OCI-LY1 (cell line): ENCODE measurements around the gene NR1H2.

Source experiments
- H2AFZ ChIP-seq: fragments of 200-600 bp; sonication (generic), shearing (Covaris generic); 2 replicates; pipeline ENCODE4 v1.6.0; 2014; ENCODE audit warnings: antibody characterized with exemption, mild to moderate bottlenecking, low read length
- H3F3A ChIP-seq: fragments of 200-600 bp; sonication (generic), shearing (Covaris generic); 2 replicates; pipeline ENCODE4 v1.6.0; 2014; ENCODE audit warnings: mild to moderate bottlenecking, antibody characterized with exemption, low read length, moderate library complexity; ENCODE audit not compliant: insufficient read depth
- H3K27ac ChIP-seq: fragments of 200-600 bp; sonication (generic); 2 replicates; pipeline ENCODE4 v1.5.1; 2014; ENCODE audit warnings: low read length, mixed run types, mild to moderate bottlenecking, low read depth; ENCODE audit not compliant: poor library complexity, severe bottlenecking
- H3K27me3 ChIP-seq: fragments of 200-600 bp; sonication (generic); 2 replicates; pipeline ENCODE4 v1.6.0; 2014; ENCODE audit warnings: antibody characterized with exemption, mild to moderate bottlenecking, low read length, moderate library complexity; ENCODE audit not compliant: insufficient read depth
- H3K36me3 ChIP-seq: fragments of 200-600 bp; sonication (generic); 2 replicates; pipeline ENCODE4 v1.6.1; 2014; ENCODE audit warnings: mild to moderate bottlenecking, antibody characterized with exemption, low read length, moderate library complexity, mixed read lengths; ENCODE audit not compliant: insufficient read depth
- H3K4me1 ChIP-seq: fragments of 200-600 bp; sonication (generic); 2 replicates; pipeline ENCODE4 v1.5.1; 2014; ENCODE audit warnings: mild to moderate bottlenecking, low read length, moderate library complexity; ENCODE audit not compliant: insufficient read depth, severe bottlenecking
- H3K4me2 ChIP-seq: fragments of 200-600 bp; sonication (generic), shearing (Covaris generic); 2 replicates; pipeline ENCODE4 v1.6.1; 2014; ENCODE audit warnings: low read length
- H3K4me3 ChIP-seq: fragments of 200-600 bp; sonication (generic); 2 replicates; pipeline ENCODE4 v1.5.1; 2014; ENCODE audit warnings: low read length, low read depth, mild to moderate bottlenecking, mixed read lengths; ENCODE audit not compliant: poor library complexity, severe bottlenecking
- H3K79me2 ChIP-seq: fragments of 200-600 bp; shearing (Covaris generic); 2 replicates; pipeline ENCODE4 v1.6.1; 2016; ENCODE audit warnings: mixed run types, low read length, mixed read lengths; ENCODE audit not compliant: insufficient read depth
- H3K9ac ChIP-seq: fragments of 200-600 bp; sonication (generic), shearing (Covaris generic); 2 replicates; pipeline ENCODE4 v1.6.1; 2014; ENCODE audit warnings: mild to moderate bottlenecking, low read length, mixed read lengths
- H3K9me2 ChIP-seq: fragments of 200-600 bp; sonication (generic), shearing (Covaris generic); 2 replicates; pipeline ENCODE4 v1.6.1; 2014; ENCODE audit warnings: low read depth, mild to moderate bottlenecking, low read length, mixed read lengths
- H3K9me3 ChIP-seq: fragments of 200-600 bp; shearing (Covaris generic); 2 replicates; pipeline ENCODE4 v1.6.1; 2014; ENCODE audit warnings: low read length, mixed read lengths
- H4K20me1 ChIP-seq: fragments of 200-600 bp; sonication (generic), shearing (Covaris generic); 2 replicates; pipeline ENCODE4 v1.6.0; 2016; ENCODE audit warnings: mild to moderate bottlenecking, low read length; ENCODE audit not compliant: insufficient read depth
- EZH2 ChIP-seq: fragments of 200-600 bp; sonication (generic), shearing (Covaris generic); IDR thresholded peaks from 2 replicates; pipeline ENCODE4 v1.8.0; 2017; ENCODE audit warnings: borderline replicate concordance, mixed run types, mild to moderate bottlenecking, antibody characterized with exemption, low read length, moderate library complexity, mixed read lengths
- TF ChIP-seq, protein P1 (sequence below): fragments of 200-600 bp; sonication (generic), shearing (Covaris generic); IDR thresholded peaks from 2 replicates; pipeline ENCODE4 v1.5.1; 2017; ENCODE audit warnings: mild to moderate bottlenecking, antibody characterized with exemption, low read length, moderate library complexity, mixed read lengths

NR1H2 gene

DNA sequence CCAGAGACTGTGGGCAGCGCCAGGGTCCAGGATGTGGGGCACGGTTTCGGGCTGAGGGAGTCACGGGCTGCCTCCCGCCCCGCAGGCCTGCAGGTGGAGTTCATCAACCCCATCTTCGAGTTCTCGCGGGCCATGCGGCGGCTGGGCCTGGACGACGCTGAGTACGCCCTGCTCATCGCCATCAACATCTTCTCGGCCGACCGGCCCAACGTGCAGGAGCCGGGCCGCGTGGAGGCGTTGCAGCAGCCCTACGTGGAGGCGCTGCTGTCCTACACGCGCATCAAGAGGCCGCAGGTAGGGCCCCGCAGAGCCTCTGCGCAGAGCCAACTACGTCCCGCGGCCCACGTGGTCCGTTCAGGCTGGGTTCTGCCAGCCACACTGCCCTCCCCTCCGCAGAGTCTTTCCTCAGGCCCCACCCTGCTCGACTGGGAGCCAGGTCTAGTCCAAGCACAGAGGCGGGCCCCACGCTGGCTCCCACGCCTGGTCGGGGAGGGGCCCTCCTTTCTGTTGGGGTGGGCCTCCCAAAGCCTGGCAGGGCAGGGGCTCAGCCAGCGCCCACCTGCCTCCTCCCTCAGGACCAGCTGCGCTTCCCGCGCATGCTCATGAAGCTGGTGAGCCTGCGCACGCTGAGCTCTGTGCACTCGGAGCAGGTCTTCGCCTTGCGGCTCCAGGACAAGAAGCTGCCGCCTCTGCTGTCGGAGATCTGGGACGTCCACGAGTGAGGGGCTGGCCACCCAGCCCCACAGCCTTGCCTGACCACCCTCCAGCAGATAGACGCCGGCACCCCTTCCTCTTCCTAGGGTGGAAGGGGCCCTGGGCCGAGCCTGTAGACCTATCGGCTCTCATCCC is 5.8 kb downstream of the NR1H2 start:
- no peak overlapping the region for H3K27ac ChIP-seq
- H3K4me3 ChIP-seq, result no peak overlapping the region
- peaks cover 16% of the 10 kb centered on the region for H3K4me1 ChIP-seq
- H3K9me2 ChIP-seq, result no peaks in the 10 kb centered on the region
- no peak for TF ChIP-seq EZH2
- no peaks in the 10 kb centered on the region for H4K20me1 ChIP-seq
- H3K9me3 ChIP-seq, result no peaks in the 10 kb centered on the region
- no peaks in the 10 kb centered on the region for H3F3A ChIP-seq
- H3K79me2 ChIP-seq, result peaks cover 12% of the 10 kb centered on the region
- H2AFZ ChIP-seq, result no peak overlapping the region
- no peak overlapping the region for H3K9ac ChIP-seq
- H3K27me3 ChIP-seq, result no peaks in the 10 kb centered on the region
- H3K36me3 ChIP-seq, result peaks cover 55% of the 10 kb centered on the region
- H3K4me2 ChIP-seq, result no peak overlapping the region

DNA sequence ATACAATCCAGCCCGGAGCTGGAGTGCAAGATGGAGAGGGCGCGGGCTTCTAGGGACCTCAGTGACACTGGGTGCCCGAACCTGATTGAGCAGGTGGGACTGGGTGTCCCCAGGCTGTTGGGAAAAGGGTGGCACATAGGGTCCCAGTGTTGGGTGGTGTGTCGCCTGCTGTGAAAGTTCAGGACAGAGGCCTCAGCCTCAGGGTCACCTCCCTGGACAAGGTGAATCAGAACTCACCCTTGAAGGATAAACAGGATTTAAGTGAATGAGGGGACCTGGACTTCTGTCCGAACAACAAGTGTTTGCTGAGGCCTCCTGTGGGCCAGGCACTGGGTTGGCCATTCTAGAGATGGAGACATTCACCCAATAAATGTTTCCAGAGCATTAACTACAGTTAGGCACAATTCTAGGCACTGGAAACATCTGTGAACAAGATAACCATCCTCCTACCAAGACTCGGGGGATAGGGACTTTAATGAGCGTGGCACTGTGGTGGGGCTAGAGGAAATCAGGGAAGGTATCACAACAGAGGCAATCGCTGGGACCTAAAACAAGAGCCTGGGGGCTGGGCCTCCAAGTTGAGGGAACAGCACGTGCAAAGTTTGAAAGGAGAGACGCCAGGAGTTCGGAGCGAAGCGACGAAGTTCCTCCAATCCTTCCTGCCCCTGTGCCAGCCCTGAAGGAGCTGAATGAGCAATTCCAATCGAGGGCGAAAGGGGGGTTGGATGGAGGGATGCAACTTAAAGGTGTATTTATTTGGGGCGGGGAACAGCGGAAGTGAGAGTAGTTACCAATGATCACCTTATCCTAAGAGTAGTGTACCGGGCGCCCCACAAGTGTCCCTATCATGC is 7.0 kb downstream of the NR1H2 start:
- TF ChIP-seq EZH2, result no peak
- Histone ChIP-seq H3F3A (no peaks in the 10 kb centered on the region), H3K9me3 (no peaks in the 10 kb centered on the region), H3K9me2 (no peaks in the 10 kb centered on the region), H3K9ac (peak overlapping the region; percentile 75), H3K79me2 (peaks cover 15% of the 10 kb centered on the region), H3K27ac (peak overlapping the region; percentile 61), H2AFZ (no peak overlapping the region), H3K36me3 (peaks cover 57% of the 10 kb centered on the region), H3K4me1 (peaks cover 16% of the 10 kb centered on the region), H4K20me1 (no peaks in the 10 kb centered on the region), H3K27me3 (no peaks in the 10 kb centered on the region), H3K4me2 (peak overlapping the region; percentile 80), H3K4me3 (peak overlapping the region; percentile 87)

DNA sequence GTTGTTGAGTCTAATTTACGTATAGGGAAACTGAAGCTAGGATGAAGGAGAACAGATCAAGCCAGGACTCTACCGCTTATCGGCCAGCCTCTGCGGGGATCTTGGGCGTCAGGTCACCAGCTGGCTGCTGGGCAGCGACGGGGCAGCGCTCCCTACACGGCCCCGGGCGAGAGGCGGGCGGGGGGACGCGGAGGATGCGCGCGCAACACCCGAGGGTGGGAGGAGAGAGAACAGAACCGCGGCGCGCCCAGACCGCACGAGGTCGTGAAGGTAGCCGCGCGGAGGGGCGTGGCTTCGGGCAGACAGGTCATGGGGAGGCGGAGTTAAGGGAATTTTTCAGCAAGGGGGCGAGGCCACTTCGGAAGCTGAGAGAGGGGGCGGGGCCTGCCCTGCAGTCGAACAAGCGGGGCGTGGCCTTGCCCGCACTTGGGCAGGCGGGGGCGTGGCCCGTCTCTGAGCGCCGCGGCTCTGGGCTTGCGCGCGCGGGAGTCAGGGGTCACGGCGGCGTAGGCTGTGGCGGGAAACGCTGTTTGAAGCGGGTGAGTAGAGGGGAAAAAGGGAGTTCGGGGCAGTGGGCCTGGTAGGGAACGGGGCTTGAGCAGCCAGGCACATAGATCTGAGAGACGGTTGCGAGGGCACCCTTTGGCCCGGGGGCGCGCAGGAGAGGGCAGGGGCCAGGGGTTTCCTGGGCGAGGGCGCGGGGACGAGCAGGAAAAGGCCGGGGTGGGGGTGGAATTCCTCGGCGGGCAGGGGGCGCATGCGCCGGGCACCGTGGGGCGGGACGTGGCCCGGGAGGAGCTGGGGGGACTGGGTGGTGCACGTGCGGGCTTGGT is 7.8 kb downstream of the NR1H2 start, which contains the start of gene POLD1:
TSS of gene POLD1 (plus strand) at position 496 of the 833 bp plus-strand sequence. CDS start 14,505 bp downstream, outside the sequence.
- peaks cover 55% of the 10 kb centered on the region for H3K36me3 ChIP-seq
- peaks cover 16% of the 10 kb centered on the region for H3K4me1 ChIP-seq
- H3K9ac ChIP-seq, result peak within 1 kb of the TSS; percentile 94
- peaks cover 23% of the 10 kb centered on the region for H3K79me2 ChIP-seq
- H3K4me3 ChIP-seq, result peak within 1 kb of the TSS; percentile 87
- no peak for TF ChIP-seq EZH2
- TF ChIP-seq, protein P1, sequence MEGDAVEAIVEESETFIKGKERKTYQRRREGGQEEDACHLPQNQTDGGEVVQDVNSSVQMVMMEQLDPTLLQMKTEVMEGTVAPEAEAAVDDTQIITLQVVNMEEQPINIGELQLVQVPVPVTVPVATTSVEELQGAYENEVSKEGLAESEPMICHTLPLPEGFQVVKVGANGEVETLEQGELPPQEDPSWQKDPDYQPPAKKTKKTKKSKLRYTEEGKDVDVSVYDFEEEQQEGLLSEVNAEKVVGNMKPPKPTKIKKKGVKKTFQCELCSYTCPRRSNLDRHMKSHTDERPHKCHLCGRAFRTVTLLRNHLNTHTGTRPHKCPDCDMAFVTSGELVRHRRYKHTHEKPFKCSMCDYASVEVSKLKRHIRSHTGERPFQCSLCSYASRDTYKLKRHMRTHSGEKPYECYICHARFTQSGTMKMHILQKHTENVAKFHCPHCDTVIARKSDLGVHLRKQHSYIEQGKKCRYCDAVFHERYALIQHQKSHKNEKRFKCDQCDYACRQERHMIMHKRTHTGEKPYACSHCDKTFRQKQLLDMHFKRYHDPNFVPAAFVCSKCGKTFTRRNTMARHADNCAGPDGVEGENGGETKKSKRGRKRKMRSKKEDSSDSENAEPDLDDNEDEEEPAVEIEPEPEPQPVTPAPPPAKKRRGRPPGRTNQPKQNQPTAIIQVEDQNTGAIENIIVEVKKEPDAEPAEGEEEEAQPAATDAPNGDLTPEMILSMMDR, result no peak
- no peaks in the 10 kb centered on the region for H3K9me3 ChIP-seq
- peak within 1 kb of the TSS; percentile 94 for H3K4me2 ChIP-seq
- no peaks in the 10 kb centered on the region for H4K20me1 ChIP-seq
- H3K27ac ChIP-seq, result peak within 1 kb of the TSS; percentile 62
- no peaks in the 10 kb centered on the region for H3K9me2 ChIP-seq
- H3F3A ChIP-seq, result no peaks in the 10 kb centered on the region
- no peak within 1 kb of the TSS for H2AFZ ChIP-seq
- no peaks in the 10 kb centered on the region for H3K27me3 ChIP-seq
